T-helper 2 cell treated with Interferon-gamma antibody and Interleukin-4, amounts not matched to agents 5 μg/mL and 100 μg/mL, for 36 hours (primary cell): Measurements from ENCODE around the gene ITIH3.

Experiments
- DNase-seq: peaks from one replicate; pipeline ENCODE4 v3.0.0; 2021; ENCODE audit warnings: low spot score
- H3K27ac Mint-ChIP-seq: one replicate; pipeline ENCODE4 v1.8.0; 2021; ENCODE audit warnings: mild to moderate bottlenecking, mixed read lengths
- H3K27me3 Mint-ChIP-seq: one replicate; pipeline ENCODE4 v1.8.0; 2021; ENCODE audit warnings: low read depth, mixed read lengths
- H3K36me3 Mint-ChIP-seq: one replicate; pipeline ENCODE4 v1.8.0; 2021; ENCODE audit warnings: low read depth, mixed read lengths
- H3K4me1 Mint-ChIP-seq: one replicate; pipeline ENCODE4 v1.8.0; 2021; ENCODE audit warnings: low read depth, mixed read lengths
- H3K4me3 Mint-ChIP-seq: one replicate; pipeline ENCODE4 v1.8.0; 2022; ENCODE audit warnings: mild to moderate bottlenecking, moderate library complexity, mixed read lengths
- H3K9me3 Mint-ChIP-seq: one replicate; pipeline ENCODE4 v1.8.0; 2021; ENCODE audit warnings: mixed read lengths

ITIH3 gene

DNA sequence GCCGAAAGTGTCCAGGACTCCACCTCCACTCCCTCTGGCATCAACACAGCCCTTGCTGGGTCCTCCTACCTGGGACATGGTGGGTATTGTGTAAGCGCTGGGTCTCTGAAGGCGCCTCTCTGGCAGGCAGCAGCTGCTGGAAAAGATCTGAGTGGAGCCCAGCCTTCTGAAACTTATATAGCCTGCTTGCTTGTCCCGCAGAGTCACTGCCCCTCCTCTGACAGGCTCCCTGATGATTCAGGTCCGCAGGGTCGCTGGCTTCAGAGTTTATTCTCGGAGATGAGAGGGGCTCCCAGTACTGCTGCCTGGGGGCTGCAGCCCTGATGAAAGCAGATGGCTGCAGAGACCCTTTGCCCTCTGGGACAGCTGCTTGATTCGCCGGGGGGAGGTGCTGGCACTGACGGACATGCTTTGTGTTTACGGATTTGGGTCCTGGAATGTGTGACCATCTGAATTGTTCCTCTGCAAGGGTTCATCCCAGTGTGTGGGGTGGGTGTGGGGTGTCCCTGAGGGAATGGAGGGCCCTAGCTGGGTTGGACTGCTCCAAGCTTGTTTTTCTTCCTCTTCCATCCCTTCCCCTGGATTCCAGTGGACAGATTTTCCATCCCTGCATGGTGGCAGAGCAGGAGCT is 40.4 kb downstream of the ITIH3 start, which contains the start of gene MUSTN1:
Gene MUSTN1 (minus strand): TSS at position 149 of the 631 bp plus-strand sequence. CDS start 71 bp downstream, at position 78.
- no peak for DNase-seq
- Mint-ChIP-seq H3K9me3 (no peaks in the 10 kb centered on the region), H3K4me3 (no peak within 1 kb of the TSS), H3K36me3 (no peaks in the 10 kb centered on the region), H3K27me3 (no peaks in the 10 kb centered on the region), H3K4me1 (peaks cover 17% of the 10 kb centered on the region), H3K27ac (no peak within 1 kb of the TSS)

- no peak for DNase-seq
- Mint-ChIP-seq H3K4me1 (peaks cover 17% of the 10 kb centered on the region), H3K9me3 (no peaks in the 10 kb centered on the region), H3K27ac (no peak overlapping the region), H3K36me3 (no peaks in the 10 kb centered on the region), H3K4me3 (no peak overlapping the region), H3K27me3 (no peaks in the 10 kb centered on the region)
Measured at GRCh38 chr3:52835766-52836470, 41.3 kb downstream of the ITIH3 start.

DNA sequence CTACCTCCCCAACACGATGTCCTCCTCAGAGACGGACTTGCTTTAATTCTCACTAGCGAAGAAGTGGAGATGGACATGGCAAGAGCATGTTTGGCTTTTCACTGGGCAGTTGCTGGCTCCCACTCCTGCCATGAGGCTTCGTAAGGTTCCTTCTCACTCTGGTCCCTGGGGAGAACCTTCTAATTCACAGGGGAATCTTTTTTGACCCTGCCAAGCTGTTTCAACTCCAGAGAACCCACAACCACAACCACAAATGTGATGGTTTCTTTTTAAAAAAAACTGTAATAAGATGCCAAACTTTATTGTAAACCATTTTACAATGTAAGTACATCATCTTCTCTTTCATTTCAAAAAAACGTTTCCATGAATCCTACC is 41.9 kb downstream of the ITIH3 start:
- no peaks in the 10 kb centered on the region for H3K36me3 Mint-ChIP-seq
- no peaks in the 10 kb centered on the region for H3K27me3 Mint-ChIP-seq
- no peaks in the 10 kb centered on the region for H3K9me3 Mint-ChIP-seq
- H3K4me1 Mint-ChIP-seq, result peaks cover 17% of the 10 kb centered on the region
- no peak for DNase-seq
- H3K27ac Mint-ChIP-seq, result no peak overlapping the region
- H3K4me3 Mint-ChIP-seq, result no peak overlapping the region

DNA sequence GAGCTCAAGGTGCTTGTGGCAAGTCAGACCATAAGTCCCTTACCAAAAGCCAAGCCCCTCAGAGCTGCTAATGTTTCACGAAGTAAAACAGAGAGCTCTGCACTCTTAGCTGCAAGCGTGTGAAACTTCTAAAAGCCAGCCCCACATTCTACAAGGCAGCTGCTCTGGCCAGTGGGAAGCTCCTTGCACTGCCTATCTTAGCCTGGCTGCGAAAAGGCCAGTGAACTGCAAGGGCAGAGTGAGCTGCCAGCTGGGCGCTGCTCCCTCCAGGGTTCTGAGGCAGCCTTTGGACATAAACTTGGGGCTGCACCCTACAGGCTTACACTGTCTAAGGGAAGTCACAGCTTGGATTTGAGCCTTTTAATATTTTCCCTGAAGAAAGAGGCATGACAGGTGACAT is 42.4 kb downstream of the ITIH3 start:
- DNase-seq, result no peak
- Mint-ChIP-seq H3K9me3 (no peaks in the 10 kb centered on the region), H3K4me1 (peaks cover 17% of the 10 kb centered on the region), H3K4me3 (no peak overlapping the region), H3K36me3 (peaks cover 2% of the 10 kb centered on the region), H3K27ac (no peak overlapping the region), H3K27me3 (no peaks in the 10 kb centered on the region)

GRCh38 chr3:52838561-52839267 is 44.1 kb downstream of the ITIH3 start:
- Mint-ChIP-seq H3K36me3 (peaks cover 2% of the 10 kb centered on the region), H3K27ac (peak overlapping the region; percentile 36), H3K4me1 (peaks cover 17% of the 10 kb centered on the region)

DNA sequence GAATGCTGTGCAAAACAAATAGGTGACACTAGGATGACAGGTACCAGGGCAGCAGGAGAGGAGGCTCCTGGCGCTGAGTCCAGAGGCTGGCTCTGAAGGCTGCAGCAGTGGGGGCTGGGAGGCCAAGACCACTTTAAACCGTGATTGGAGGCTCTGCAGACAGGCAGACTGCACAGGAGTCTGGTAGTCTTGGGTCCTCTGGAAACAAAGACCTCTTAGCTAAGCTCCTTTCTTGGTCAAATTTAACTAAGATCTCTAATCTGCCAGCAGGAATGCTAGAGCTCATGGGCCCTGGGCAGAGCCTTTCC is 44.6 kb downstream of the ITIH3 start:
- no peak overlapping the region for H3K27ac Mint-ChIP-seq

More at GRCh38 chr3:52838561-52839267, 44.1 kb downstream of the ITIH3 start:
- H3K4me3 Mint-ChIP-seq, result no peak overlapping the region
- H3K9me3 Mint-ChIP-seq, result no peaks in the 10 kb centered on the region
- H3K27me3 Mint-ChIP-seq, result no peaks in the 10 kb centered on the region
- no peak for DNase-seq

DNA sequence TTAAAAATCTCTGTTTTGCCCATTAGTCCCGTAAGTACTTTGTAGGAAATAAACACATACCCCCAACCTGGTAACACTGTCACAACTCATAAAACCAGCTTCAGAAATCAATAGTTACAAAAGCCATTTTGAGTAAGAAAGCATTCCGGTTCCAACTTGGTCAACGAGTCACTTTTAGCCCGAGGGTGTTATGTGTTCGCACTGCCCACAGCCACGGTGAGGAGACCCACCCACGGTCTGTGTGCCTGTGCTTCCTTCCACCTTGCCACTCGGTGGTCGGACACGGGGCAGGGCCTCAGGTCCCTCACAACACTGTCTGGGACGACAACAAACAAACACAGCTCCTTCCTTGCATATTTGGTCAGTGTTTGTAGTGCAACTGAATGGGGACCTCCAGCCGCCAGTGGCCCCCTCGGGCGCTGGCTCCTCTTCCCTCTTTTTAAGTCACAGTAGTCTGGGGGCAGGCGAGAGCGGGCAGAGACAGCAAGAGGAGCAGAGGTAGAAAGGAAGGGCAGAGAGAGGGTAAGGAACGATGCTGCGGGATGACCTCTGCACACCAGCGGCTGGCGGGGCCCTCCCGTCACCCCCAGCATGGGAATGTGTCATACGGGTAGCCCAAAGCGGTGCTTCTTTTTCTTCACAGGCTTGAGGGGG is 45.4 kb downstream of the ITIH3 start:
- no peaks in the 10 kb centered on the region for H3K9me3 Mint-ChIP-seq
- no peak overlapping the region for H3K27ac Mint-ChIP-seq
- no peak for DNase-seq
- no peaks in the 10 kb centered on the region for H3K27me3 Mint-ChIP-seq
- peaks cover 2% of the 10 kb centered on the region for H3K36me3 Mint-ChIP-seq
- no peak overlapping the region for H3K4me3 Mint-ChIP-seq
- peaks cover 17% of the 10 kb centered on the region for H3K4me1 Mint-ChIP-seq

More for the DNA sequence above, 44.6 kb downstream of the ITIH3 start:
- H3K9me3 Mint-ChIP-seq, result no peaks in the 10 kb centered on the region
- DNase-seq, result no peak
- H3K36me3 Mint-ChIP-seq, result peaks cover 2% of the 10 kb centered on the region
- peaks cover 17% of the 10 kb centered on the region for H3K4me1 Mint-ChIP-seq
- H3K27me3 Mint-ChIP-seq, result no peaks in the 10 kb centered on the region
- no peak overlapping the region for H3K4me3 Mint-ChIP-seq

DNA sequence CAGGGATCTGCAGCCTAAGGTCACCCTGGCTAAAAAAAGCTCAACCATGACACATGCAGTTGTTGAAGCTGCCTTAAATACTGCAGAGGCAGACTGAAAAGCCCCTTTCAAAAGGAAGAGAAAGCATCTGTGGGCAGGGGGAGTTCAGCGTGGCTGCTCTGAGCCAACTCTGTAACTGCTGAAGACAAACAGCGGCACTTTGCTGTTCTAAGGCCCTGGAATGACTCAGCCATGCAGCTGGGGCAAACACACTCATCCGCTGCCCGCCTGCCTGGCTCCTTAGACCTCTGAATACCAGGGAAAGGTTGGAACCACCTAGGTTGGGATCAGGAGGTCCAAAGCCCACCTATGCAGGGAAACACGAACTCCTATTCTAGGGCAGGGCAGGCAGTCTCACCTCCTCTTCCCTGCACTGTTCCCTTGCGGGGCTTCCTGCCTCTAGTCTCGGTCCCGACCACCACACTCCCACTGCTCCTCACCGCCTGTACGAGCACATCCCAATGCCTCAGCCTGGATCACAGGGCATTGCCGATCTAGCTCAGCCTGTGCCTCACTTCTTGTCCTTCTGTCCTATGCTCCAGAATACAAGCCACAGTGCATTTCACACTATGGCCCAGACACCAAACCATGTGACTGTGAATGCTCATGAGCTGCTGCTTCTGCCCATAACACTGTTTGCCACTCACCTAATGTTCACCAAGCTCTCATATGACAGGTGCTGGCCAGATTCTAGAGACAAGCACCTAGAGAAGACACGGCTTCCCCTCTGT is 46.8 kb downstream of the ITIH3 start:
- Mint-ChIP-seq H3K4me3 (no peak overlapping the region), H3K27me3 (no peaks in the 10 kb centered on the region), H3K27ac (no peak overlapping the region), H3K36me3 (peaks cover 2% of the 10 kb centered on the region), H3K9me3 (no peaks in the 10 kb centered on the region), H3K4me1 (peaks cover 18% of the 10 kb centered on the region)
- no peak for DNase-seq

DNA sequence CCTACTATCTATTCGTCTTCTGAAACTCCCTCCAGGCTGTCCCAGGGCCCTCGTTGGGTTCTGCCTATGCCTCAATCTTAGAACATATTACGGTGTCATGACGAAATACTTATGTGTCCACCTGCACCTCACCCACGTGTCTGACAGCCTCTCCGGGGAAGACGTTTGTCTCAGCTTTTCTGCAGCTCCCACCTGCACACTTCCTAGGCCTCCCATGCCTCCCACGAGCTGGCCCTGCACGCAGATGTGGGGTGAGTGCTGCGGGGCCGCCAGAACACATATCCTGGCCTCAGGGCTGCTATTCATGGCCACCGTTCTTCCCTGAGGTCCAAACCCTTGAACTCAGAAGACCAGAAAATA is 47.4 kb downstream of the ITIH3 start:
- Mint-ChIP-seq H3K9me3 (no peaks in the 10 kb centered on the region), H3K4me1 (peaks cover 21% of the 10 kb centered on the region), H3K27me3 (no peaks in the 10 kb centered on the region), H3K27ac (no peak overlapping the region), H3K4me3 (no peak overlapping the region), H3K36me3 (peaks cover 2% of the 10 kb centered on the region)
- no peak for DNase-seq

- no peak overlapping the region for H3K4me3 Mint-ChIP-seq
- no peak overlapping the region for H3K27ac Mint-ChIP-seq
- peaks cover 2% of the 10 kb centered on the region for H3K36me3 Mint-ChIP-seq
- no peaks in the 10 kb centered on the region for H3K9me3 Mint-ChIP-seq
- DNase-seq, result no peak
- peaks cover 20% of the 10 kb centered on the region for H3K4me1 Mint-ChIP-seq
- H3K27me3 Mint-ChIP-seq, result no peaks in the 10 kb centered on the region
Measured at GRCh38 chr3:52842424-52842823, 47.8 kb downstream of the ITIH3 start.

- no peak overlapping the region for H3K27ac Mint-ChIP-seq
- no peak for DNase-seq
- H3K4me3 Mint-ChIP-seq, result no peak overlapping the region
- no peaks in the 10 kb centered on the region for H3K27me3 Mint-ChIP-seq
- peaks cover 12% of the 10 kb centered on the region for H3K4me1 Mint-ChIP-seq
- H3K36me3 Mint-ChIP-seq, result peaks cover 4% of the 10 kb centered on the region
- no peaks in the 10 kb centered on the region for H3K9me3 Mint-ChIP-seq
Measured at GRCh38 chr3:52843108-52843865, 48.7 kb downstream of the ITIH3 start.

GRCh38 chr3:52843881-52844280 is 49.3 kb downstream of the ITIH3 start:
- no peak overlapping the region for H3K27ac Mint-ChIP-seq
- peaks cover 4% of the 10 kb centered on the region for H3K36me3 Mint-ChIP-seq
- H3K9me3 Mint-ChIP-seq, result no peaks in the 10 kb centered on the region
- DNase-seq, result no peak
- H3K4me1 Mint-ChIP-seq, result peaks cover 6% of the 10 kb centered on the region
- no peak overlapping the region for H3K4me3 Mint-ChIP-seq
- H3K27me3 Mint-ChIP-seq, result no peaks in the 10 kb centered on the region
